Measurements from ENCODE around the gene HSPA1A. TPM values are rescaled to one million over a fixed set of nuclear protein-coding genes. Genes with fewer than 3 reads are reported as not detected.

HSPA1A gene
- total and polyA plus RNA-seq, 9 of the 15 experiments (the other 6 are each of a cell fraction or from before 2014, with no cell fraction given), result 2.2 to 273 (median 107) TPM

DNA sequence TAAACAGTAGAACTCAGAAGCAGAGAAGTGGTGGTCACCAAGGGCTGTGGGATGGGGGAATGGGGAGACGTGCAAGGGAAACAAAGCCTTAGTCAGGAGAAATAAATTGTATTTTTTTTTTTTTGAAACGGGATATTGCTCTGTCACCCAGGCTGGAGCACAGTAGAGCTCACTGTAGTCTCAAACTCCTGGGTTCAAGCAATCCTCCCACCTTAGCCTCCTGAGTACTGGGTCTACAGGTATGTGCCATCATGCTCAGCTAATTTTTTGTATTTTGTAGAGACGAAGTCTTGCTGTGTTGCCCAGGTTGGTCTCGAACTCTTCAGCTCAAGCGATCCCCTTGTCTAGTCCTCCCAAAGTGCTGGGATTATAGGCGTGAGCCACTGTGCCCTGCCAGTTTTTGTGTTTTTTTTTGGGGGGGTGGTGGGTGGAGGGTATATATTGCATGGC lies 15.6 kb downstream of the HSPA1A start (continued):
- TF ChIP-seq ZNF431 (CRISPR knock-in tag; IDR thresholded peaks at IDR 0.05), result no peak
- peak in 1 of 2 experiments; percentile 19; a peak in 1 of 4 replicates for TF ChIP-seq NRF1 (conservative IDR thresholded peaks at IDR 0.05 in 1 of 2, IDR thresholded peaks at IDR 0.05 in 1 of 2)
- no peak for TF ChIP-seq HDAC1 (IDR thresholded peaks at IDR 0.05)
- TF ChIP-seq CEBPB (tag; IDR thresholded peaks at IDR 0.05), result 0 out of 2 replicates have a peak, but pooled peaks have one; percentile 4
- TF ChIP-seq ETV6 (IDR thresholded peaks at IDR 0.05; ENCODE audit: borderline replicate concordance in 1 of 2, low read depth in 2 of 2, low read length in 1 of 2), result 0 out of 4 replicates have a peak, but pooled peaks of 1 of the 2 experiments have one; percentile 11
- no peak for TF ChIP-seq ETV6 (CRISPR knock-in tag; IDR thresholded peaks at IDR 0.05; ENCODE audit: borderline replicate concordance)
- no peak for TF ChIP-seq MED1 (CRISPR knock-in tag; IDR thresholded peaks at IDR 0.05; ENCODE audit: borderline replicate concordance)
- TF ChIP-seq CHD2 (IDR thresholded peaks at IDR 0.05; ENCODE audit: low read depth, low read length), result peak; percentile 62; the same call in 1 of the 2 replicates
- TF ChIP-seq ZKSCAN3 (CRISPR knock-in tag; IDR thresholded peaks at IDR 0.05), result no peak
- 0 out of 2 replicates have a peak, but pooled peaks have one; percentile 43 for TF ChIP-seq NR2C2 (CRISPR knock-in tag; IDR thresholded peaks at IDR 0.05)
- TF ChIP-seq NR2C2 (tag; IDR thresholded peaks at IDR 0.05), result no peak
- TF ChIP-seq PHF20 (IDR thresholded peaks at IDR 0.05; ENCODE audit: partially characterized antibody), result no peak
- no peak for TF ChIP-seq ARID2 (IDR thresholded peaks at IDR 0.05)
- no peak for TF ChIP-seq MIER1 (IDR thresholded peaks at IDR 0.05; ENCODE audit: low read depth)
- TF ChIP-seq ZNF212 (CRISPR knock-in tag; IDR thresholded peaks at IDR 0.05), result no peak
- no peak for TF ChIP-seq ZNF347 (CRISPR knock-in tag; IDR thresholded peaks at IDR 0.05; ENCODE audit: low read depth)
- peak; percentile 22 for TF ChIP-seq RBBP5 (IDR thresholded peaks at IDR 0.05; ENCODE audit: borderline replicate concordance, insufficient read depth, low read length, poor library complexity, severe bottlenecking)
- TF ChIP-seq, protein P1, sequence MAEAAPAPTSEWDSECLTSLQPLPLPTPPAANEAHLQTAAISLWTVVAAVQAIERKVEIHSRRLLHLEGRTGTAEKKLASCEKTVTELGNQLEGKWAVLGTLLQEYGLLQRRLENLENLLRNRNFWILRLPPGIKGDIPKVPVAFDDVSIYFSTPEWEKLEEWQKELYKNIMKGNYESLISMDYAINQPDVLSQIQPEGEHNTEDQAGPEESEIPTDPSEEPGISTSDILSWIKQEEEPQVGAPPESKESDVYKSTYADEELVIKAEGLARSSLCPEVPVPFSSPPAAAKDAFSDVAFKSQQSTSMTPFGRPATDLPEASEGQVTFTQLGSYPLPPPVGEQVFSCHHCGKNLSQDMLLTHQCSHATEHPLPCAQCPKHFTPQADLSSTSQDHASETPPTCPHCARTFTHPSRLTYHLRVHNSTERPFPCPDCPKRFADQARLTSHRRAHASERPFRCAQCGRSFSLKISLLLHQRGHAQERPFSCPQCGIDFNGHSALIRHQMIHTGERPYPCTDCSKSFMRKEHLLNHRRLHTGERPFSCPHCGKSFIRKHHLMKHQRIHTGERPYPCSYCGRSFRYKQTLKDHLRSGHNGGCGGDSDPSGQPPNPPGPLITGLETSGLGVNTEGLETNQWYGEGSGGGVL (CRISPR knock-in tag; IDR thresholded peaks at IDR 0.05), result no peak
- no peak for TF ChIP-seq KHSRP (IDR thresholded peaks at IDR 0.05)
- peak in 1 of 2 experiments; percentile 27; a peak in 1 of 4 replicates for TF ChIP-seq MLLT1 (IDR thresholded peaks at IDR 0.05)
- no peak for TF ChIP-seq ZNF512 (tag; IDR thresholded peaks at IDR 0.05)
- TF ChIP-seq ZNF224 (CRISPR knock-in tag; IDR thresholded peaks at IDR 0.05), result no peak
- peak; percentile 13; the same call in 1 of the 2 replicates for TF ChIP-seq CEBPG (CRISPR knock-in tag; IDR thresholded peaks at IDR 0.05)
- TF ChIP-seq CEBPG (tag; conservative IDR thresholded peaks at IDR 0.05 in 1 of 2, IDR thresholded peaks at IDR 0.05 in 1 of 2), result no peak; a peak in 1 of 4 replicates
- TF ChIP-seq, protein P2, sequence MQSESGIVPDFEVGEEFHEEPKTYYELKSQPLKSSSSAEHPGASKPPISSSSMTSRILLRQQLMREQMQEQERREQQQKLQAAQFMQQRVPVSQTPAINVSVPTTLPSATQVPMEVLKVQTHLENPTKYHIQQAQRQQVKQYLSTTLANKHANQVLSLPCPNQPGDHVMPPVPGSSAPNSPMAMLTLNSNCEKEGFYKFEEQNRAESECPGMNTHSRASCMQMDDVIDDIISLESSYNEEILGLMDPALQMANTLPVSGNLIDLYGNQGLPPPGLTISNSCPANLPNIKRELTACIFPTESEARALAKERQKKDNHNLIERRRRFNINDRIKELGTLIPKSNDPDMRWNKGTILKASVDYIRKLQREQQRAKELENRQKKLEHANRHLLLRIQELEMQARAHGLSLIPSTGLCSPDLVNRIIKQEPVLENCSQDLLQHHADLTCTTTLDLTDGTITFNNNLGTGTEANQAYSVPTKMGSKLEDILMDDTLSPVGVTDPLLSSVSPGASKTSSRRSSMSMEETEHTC (IDR thresholded peaks at IDR 0.05), result no peak
